ENCODE data around the gene DHRS13. TPM values are rescaled to one million over a fixed set of nuclear protein-coding genes. Genes with fewer than 3 reads are reported as not detected.

Gene DHRS13
- total and polyA plus RNA-seq, 2 donors (not counting 1 experiment from before 2014, with no cell fraction given): 2.6 to 7.8 TPM

DNA sequence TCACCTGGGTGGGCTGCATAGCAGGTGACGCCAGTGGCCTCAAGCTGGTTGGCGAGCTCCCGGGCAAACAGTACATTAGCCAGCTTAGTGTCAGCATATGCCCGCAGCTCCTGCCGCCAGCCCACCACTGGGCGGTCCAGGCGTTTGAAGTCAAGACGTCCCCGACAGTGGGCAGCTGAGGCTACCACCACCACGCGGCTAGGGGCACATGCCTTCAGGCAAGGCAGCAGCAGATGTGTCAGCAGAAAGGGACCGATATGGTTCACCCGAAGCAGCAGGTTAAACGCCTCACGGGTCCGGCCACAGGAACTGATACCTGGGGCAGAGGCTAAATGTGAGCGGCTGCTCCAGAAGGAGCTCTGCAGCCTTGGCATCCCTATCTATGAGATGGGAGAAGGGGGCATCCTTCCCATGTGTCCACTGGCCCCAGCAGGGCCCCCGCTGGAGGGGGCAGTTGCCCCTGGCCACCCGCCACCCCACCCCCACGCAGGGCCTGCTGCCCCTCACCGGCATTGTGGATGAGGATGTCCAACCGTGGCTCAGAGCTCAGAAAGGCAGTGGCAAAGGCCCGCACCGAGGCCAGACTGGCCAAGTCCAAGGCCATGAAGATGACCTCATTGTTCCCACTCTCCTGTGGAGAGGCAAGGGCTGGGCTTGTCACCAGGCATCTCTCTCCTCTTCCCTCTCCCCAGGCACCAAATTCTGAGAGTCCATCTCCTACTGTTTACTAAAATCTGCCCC is 1.7 kb downstream of the DHRS13 start:
- no peak for TF ChIP-seq CTCF (conservative IDR thresholded peaks at IDR 0.05 in 1 of 2, IDR thresholded peaks at IDR 0.05 in 1 of 2; ENCODE audit: low read depth in 1 of 2, low read length in 2 of 2)
- TF ChIP-seq EZH2 (IDR thresholded peaks at IDR 0.05; ENCODE audit: low read length, missing control alignments): no peak
- Histone ChIP-seq H3K9ac (ENCODE audit: insufficient read depth, low read length) (no peak overlapping the region), H3K4me1 (ENCODE audit: control insufficient read depth, extremely low read depth, insufficient read depth, low read length) (peaks cover 11% of the 10 kb centered on the region), H3K9me3 (ENCODE audit: control insufficient read depth, insufficient read depth, low read depth, low read length) (no peaks in the 10 kb centered on the region), H3K79me2 (ENCODE audit: control insufficient read depth, insufficient read depth, low read length) (no peaks in the 10 kb centered on the region), H3K4me2 (ENCODE audit: extremely low read depth, insufficient read depth, low read length) (no peak overlapping the region), H3K36me3 (ENCODE audit: control insufficient read depth, insufficient read depth, low read length) (peaks cover 2% of the 10 kb centered on the region), H3K4me3 (replicated peaks in 1 of 4; ENCODE audit: control extremely low read depth in 1 of 4, insufficient read depth in 1 of 4, low read depth in 3 of 4, low read length in 4 of 4) (no peak overlapping the region), H4K20me1 (ENCODE audit: control insufficient read depth, extremely low read depth, insufficient read depth, low read length) (no peaks in the 10 kb centered on the region), H3K27me3 (ENCODE audit: control insufficient read depth, insufficient read depth, low read length) (no peaks in the 10 kb centered on the region), H2AFZ (ENCODE audit: low read length) (no peak overlapping the region), H3K27ac (ENCODE audit: insufficient read depth, low read length) (no peak overlapping the region)
- no peak for DNase-seq (ENCODE audit: low read depth in 2 of 2)

- no peak for DNase-seq (ENCODE audit: low read depth in 2 of 2)
- H3K4me2 ChIP-seq (ENCODE audit: extremely low read depth, insufficient read depth, low read length): no peak overlapping the region
- peaks cover 3% of the 10 kb centered on the region for H3K36me3 ChIP-seq (ENCODE audit: control insufficient read depth, insufficient read depth, low read length)
- no peaks in the 10 kb centered on the region for H4K20me1 ChIP-seq (ENCODE audit: control insufficient read depth, extremely low read depth, insufficient read depth, low read length)
- peaks cover 7% of the 10 kb centered on the region for H3K79me2 ChIP-seq (ENCODE audit: control insufficient read depth, insufficient read depth, low read length)
- no peaks in the 10 kb centered on the region for H3K9me3 ChIP-seq (ENCODE audit: control insufficient read depth, insufficient read depth, low read depth, low read length)
- peaks cover 16% of the 10 kb centered on the region for H3K4me1 ChIP-seq (ENCODE audit: control insufficient read depth, extremely low read depth, insufficient read depth, low read length)
- no peak overlapping the region for H2AFZ ChIP-seq (ENCODE audit: low read length)
- H3K27me3 ChIP-seq (ENCODE audit: control insufficient read depth, insufficient read depth, low read length): no peaks in the 10 kb centered on the region
- no peak overlapping the region for H3K4me3 ChIP-seq (replicated peaks in 1 of 4; ENCODE audit: control extremely low read depth in 1 of 4, insufficient read depth in 1 of 4, low read depth in 3 of 4, low read length in 4 of 4)
- TF ChIP-seq EZH2 (IDR thresholded peaks at IDR 0.05; ENCODE audit: low read length, missing control alignments) (no peak), CTCF (conservative IDR thresholded peaks at IDR 0.05 in 1 of 2, IDR thresholded peaks at IDR 0.05 in 1 of 2; ENCODE audit: low read depth in 1 of 2, low read length in 2 of 2) (no peak)
- H3K27ac ChIP-seq (ENCODE audit: insufficient read depth, low read length): no peak overlapping the region
- no peak overlapping the region for H3K9ac ChIP-seq (ENCODE audit: insufficient read depth, low read length)
These were observed 3.6 kb downstream of the DHRS13 start for GRCh38 chr17:28899212-28899815.

DNA sequence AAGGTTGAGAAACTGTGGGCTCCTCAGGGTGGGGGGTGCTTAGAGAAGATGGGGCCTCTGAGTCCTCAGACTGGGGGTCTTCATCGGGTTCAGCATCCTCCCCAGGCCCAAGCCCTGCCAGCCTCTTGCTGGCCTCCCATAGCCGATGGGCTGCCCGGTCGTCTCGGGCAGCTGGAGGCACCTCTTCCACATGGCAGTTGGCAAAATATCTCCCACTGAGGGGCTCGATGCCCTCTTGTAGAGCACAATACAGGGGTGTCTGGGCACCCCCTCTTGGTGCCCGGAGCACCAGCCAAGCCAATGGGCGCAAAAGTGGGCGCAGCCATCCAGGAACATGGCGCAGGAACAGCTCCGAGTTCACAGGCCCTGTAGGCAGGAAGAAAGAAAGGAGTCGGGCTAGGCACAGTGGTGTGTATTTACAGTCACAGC is 4.3 kb downstream of the DHRS13 start:
- H3K9ac ChIP-seq (ENCODE audit: insufficient read depth, low read length): no peak overlapping the region
- H3K36me3 ChIP-seq (ENCODE audit: control insufficient read depth, insufficient read depth, low read length): peaks cover 3% of the 10 kb centered on the region
- H3K4me1 ChIP-seq (ENCODE audit: control insufficient read depth, extremely low read depth, insufficient read depth, low read length): peaks cover 16% of the 10 kb centered on the region
- H3K4me2 ChIP-seq (ENCODE audit: extremely low read depth, insufficient read depth, low read length): no peak overlapping the region
- no peak for DNase-seq (ENCODE audit: low read depth in 2 of 2)
- no peaks in the 10 kb centered on the region for H3K9me3 ChIP-seq (ENCODE audit: control insufficient read depth, insufficient read depth, low read depth, low read length)
- TF ChIP-seq EZH2 (IDR thresholded peaks at IDR 0.05; ENCODE audit: low read length, missing control alignments): no peak
- TF ChIP-seq CTCF (conservative IDR thresholded peaks at IDR 0.05 in 1 of 2, IDR thresholded peaks at IDR 0.05 in 1 of 2; ENCODE audit: low read depth in 1 of 2, low read length in 2 of 2): no peak
- no peak overlapping the region for H3K4me3 ChIP-seq (replicated peaks in 1 of 4; ENCODE audit: control extremely low read depth in 1 of 4, insufficient read depth in 1 of 4, low read depth in 3 of 4, low read length in 4 of 4)
- peaks cover 9% of the 10 kb centered on the region for H3K79me2 ChIP-seq (ENCODE audit: control insufficient read depth, insufficient read depth, low read length)
- no peak overlapping the region for H3K27ac ChIP-seq (ENCODE audit: insufficient read depth, low read length)
- no peaks in the 10 kb centered on the region for H4K20me1 ChIP-seq (ENCODE audit: control insufficient read depth, extremely low read depth, insufficient read depth, low read length)
- H2AFZ ChIP-seq (ENCODE audit: low read length): no peak overlapping the region
- H3K27me3 ChIP-seq (ENCODE audit: control insufficient read depth, insufficient read depth, low read length): no peaks in the 10 kb centered on the region

All from fibroblast of lung (primary cell).